PC-3 (cell line): Measurements from ENCODE around the gene C1orf116. TPM values are rescaled to one million over a fixed set of nuclear protein-coding genes. Genes with fewer than 3 reads are reported as not detected.

Experiments used
- ATAC-seq: fragments of 200-7000 bp; cut with Tn5 transposase; 2 replicates; pipeline ENCODE4 v1.9.1; 2020; ENCODE audit warnings: mild to moderate bottlenecking, moderate library complexity
- BruUV-seq: library from RNA; stranded (reverse); fragments of 400-500 nt; replicated peaks from 2 replicates; lab custom pipeline; 2021; lab: Mats Ljungman, UMichigan
- CTCF ChIA-PET: fragments of 300-600 bp; sonication (Branson Sonifier 250); formaldehyde crosslinking; loops from one replicate; lab custom pipeline; 2022; ENCODE audit warnings: antibody characterized with exemption; lab: Charles Lee
- POLR2A ChIA-PET: fragments of 300-600 bp; sonication (Branson Sonifier 250); formaldehyde crosslinking; loops from one replicate; lab custom pipeline; 2022; ENCODE audit warnings: antibody characterized with exemption; ENCODE audit not compliant: unreplicated experiment; lab: Charles Lee
- DNase-seq: peaks from one replicate; pipeline ENCODE4 v3.0.0-alpha.2; 2015
- H2AFZ ChIP-seq: fragments of 300-600 bp; sonication (generic); 2 replicates; pipeline ENCODE4 v1.6.0; 2016; ENCODE audit warnings: antibody characterized with exemption, low read length
- H3F3A ChIP-seq: fragments of 300-600 bp; sonication (generic); one replicate; pipeline ENCODE4 v1.6.0; 2017; ENCODE audit warnings: antibody characterized with exemption, low read length, control low read depth, mild to moderate bottlenecking; ENCODE audit not compliant: unreplicated experiment
- H3K27ac ChIP-seq: fragments of 300-600 bp; sonication (generic); 2 replicates; pipeline ENCODE4 v1.5.1; 2016; ENCODE audit warnings: mild to moderate bottlenecking, low read length
- H3K27me3 ChIP-seq: fragments of 300-600 bp; sonication (generic); 2 replicates; pipeline ENCODE4 v1.6.1; 2016; ENCODE audit warnings: low read length, mixed read lengths
- H3K36me3 ChIP-seq: fragments of 300-600 bp; sonication (generic); 2 replicates; pipeline ENCODE4 v1.6.1; 2016; ENCODE audit warnings: low read depth, mixed run types, low read length, mixed read lengths
- H3K4me1 ChIP-seq: fragments of 300-600 bp; sonication (generic); 2 replicates; pipeline ENCODE4 v1.5.1; 2016; ENCODE audit warnings: low read length; ENCODE audit not compliant: insufficient read depth
- H3K4me2 ChIP-seq: fragments of 300-600 bp; sonication (generic); 2 replicates; pipeline ENCODE4 v1.6.0; 2016; ENCODE audit warnings: low read length
- H3K4me3 ChIP-seq: fragments of 300-600 bp; sonication (generic); 2 replicates; pipeline ENCODE4 v1.5.1; 2016; ENCODE audit warnings: mild to moderate bottlenecking, low read length, mixed read lengths
- H3K79me2 ChIP-seq: fragments of 300-600 bp; sonication (generic); 2 replicates; pipeline ENCODE4 v1.6.1; 2017; ENCODE audit warnings: low read length, mixed read lengths
- H3K9ac ChIP-seq: fragments of 300-600 bp; sonication (generic); 2 replicates; pipeline ENCODE4 v1.6.0; 2016; ENCODE audit warnings: mild to moderate bottlenecking, low read length
- H3K9me2 ChIP-seq: fragments of 300-600 bp; sonication (generic); replicated peaks from 2 replicates; pipeline ENCODE4 v1.6.1; 2016; ENCODE audit warnings: mixed run types, low read length, mixed read lengths
- H3K9me3 ChIP-seq: fragments of 300-600 bp; sonication (generic); 2 replicates; pipeline ENCODE4 v1.6.1; 2016; ENCODE audit warnings: low read length, mixed read lengths
- H4K20me1 ChIP-seq: fragments of 300-600 bp; sonication (generic); 2 replicates; pipeline ENCODE4 v1.6.1; 2016; ENCODE audit warnings: low read length, mixed read lengths
- EZH2 ChIP-seq: fragments of 300-600 bp; sonication (generic); IDR thresholded peaks from one replicate; pipeline ENCODE4 v1.6.1; 2017; ENCODE audit warnings: antibody characterized with exemption, mild to moderate bottlenecking, low read length; ENCODE audit not compliant: unreplicated experiment
- EZH2phosphoT487 ChIP-seq: fragments of 300-600 bp; sonication (generic); IDR thresholded peaks from 2 replicates; pipeline ENCODE4 v1.6.1; 2018; ENCODE audit warnings: mild to moderate bottlenecking, antibody characterized with exemption, low read length, borderline replicate concordance
- intact Hi-C: fragments of 100-400 bp; cut with micrococcal nuclease; formaldehyde crosslinking; loops from 2 replicates; pipeline ENCODE4 v1.9.0; 2023
- total RNA-seq: library from RNA; depleted of rRNA; stranded (reverse); fragments of >200 nt; gene quantifications from 2 replicates; pipeline ENCODE4 v1.2.3, GENCODE V29; 2014
- TF ChIP-seq, protein P1 (sequence below): fragments of 300-600 bp; sonication (generic); conservative IDR thresholded peaks from 2 replicates; pipeline ENCODE4 v1.5.1; 2017; ENCODE audit warnings: antibody characterized with exemption, low read depth, mild to moderate bottlenecking, low read length

C1orf116 gene
- total RNA-seq, 1 experiment from 2014 or later = 34.9 TPM

DNA sequence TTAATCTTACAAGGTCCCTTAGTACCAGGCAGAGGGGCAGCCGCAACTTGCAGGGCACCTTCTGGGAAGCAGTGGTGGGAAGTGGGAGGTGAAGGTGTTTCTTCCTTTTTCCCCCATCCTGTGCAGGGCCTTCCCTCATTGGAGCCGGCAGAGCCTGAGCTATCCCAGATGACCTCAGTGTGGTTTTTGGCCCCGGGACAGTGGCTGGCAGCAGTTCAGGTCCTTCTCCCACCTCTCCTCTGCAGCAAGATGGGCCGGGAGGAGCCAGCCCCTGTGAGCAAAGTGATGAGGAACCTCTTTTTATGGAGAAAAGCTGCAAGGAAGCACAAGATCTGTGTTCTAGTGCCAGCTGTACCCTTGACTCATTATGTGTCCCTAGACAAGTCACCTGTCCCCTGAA, 27.3 kb upstream of the C1orf116 start:
- H3K9me2 ChIP-seq = no peaks in the 10 kb centered on the region
- CTCF ChIA-PET = no interaction called here

DNA sequence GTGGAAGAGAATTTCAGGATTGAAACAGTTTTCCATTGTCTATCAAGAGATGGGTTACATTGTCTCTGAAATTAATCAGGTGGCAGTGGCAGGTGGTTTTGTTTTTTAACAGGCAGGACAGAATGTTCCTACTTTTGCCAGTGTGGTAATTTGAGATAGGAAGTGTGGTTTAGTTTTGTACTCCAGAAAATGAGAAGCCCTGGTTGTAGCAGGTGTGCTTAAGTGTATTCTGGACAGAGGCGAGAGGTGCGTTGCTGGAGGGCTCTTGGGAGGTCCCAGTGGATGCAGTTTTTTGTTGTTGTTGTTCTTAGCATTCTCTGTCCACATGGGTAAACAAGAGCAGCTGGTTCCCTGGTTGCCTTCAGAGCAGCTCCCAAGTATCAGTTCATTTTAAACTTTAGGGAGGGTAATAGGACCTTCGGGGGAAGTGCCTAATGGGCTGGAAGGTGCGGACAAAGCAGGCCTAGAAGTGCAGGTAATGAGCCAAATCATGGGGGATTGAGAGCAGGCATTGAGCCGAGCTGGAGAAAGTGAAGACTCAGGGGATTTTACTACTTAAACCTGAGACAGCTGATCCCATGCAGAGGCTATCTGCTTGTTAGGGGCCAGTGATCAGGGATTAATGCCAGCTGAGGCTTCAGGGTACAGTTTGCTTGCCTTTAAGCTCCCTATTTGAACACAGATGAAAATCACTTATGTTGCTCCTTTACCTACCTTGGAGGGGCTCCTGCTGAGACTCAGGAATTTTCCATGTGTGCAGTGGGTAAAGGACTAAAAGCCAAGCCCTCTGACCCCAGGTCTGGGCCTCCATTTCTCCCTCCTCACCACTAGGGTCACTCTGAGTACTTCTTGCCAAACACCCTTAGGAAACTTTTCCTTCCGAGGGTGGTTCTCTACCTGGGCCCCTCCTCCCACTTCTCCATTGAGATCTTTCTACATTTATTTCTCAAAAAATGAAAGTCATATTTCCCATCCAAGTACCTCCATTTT, 26.6 kb upstream of the C1orf116 start:
- no peak; the same call in 1 of the 2 replicates for ATAC-seq
- BruUV-seq = no TSS peak

More for the DNA sequence above, 27.3 kb upstream of the C1orf116 start:
- no peaks in the 10 kb centered on the region for H3K9me3 ChIP-seq
- H3K27me3 ChIP-seq = no peaks in the 10 kb centered on the region
- TF ChIP-seq, protein P1, sequence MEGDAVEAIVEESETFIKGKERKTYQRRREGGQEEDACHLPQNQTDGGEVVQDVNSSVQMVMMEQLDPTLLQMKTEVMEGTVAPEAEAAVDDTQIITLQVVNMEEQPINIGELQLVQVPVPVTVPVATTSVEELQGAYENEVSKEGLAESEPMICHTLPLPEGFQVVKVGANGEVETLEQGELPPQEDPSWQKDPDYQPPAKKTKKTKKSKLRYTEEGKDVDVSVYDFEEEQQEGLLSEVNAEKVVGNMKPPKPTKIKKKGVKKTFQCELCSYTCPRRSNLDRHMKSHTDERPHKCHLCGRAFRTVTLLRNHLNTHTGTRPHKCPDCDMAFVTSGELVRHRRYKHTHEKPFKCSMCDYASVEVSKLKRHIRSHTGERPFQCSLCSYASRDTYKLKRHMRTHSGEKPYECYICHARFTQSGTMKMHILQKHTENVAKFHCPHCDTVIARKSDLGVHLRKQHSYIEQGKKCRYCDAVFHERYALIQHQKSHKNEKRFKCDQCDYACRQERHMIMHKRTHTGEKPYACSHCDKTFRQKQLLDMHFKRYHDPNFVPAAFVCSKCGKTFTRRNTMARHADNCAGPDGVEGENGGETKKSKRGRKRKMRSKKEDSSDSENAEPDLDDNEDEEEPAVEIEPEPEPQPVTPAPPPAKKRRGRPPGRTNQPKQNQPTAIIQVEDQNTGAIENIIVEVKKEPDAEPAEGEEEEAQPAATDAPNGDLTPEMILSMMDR = no peak
- no peak for TF ChIP-seq EZH2
- no peak for TF ChIP-seq EZH2phosphoT487
- no peak overlapping the region for H3K4me2 ChIP-seq
- no peak for DNase-seq
- H3K4me1 ChIP-seq = peaks cover 12% of the 10 kb centered on the region
- no peak overlapping the region for H3K27ac ChIP-seq
- no peak for ATAC-seq
- POLR2A ChIA-PET = no interaction called here
- H3K4me3 ChIP-seq = no peak overlapping the region
- H3K36me3 ChIP-seq = peaks cover 47% of the 10 kb centered on the region
- no peak overlapping the region for H2AFZ ChIP-seq
- H3K79me2 ChIP-seq = peaks cover 13% of the 10 kb centered on the region
- BruUV-seq = no TSS peak
- no peak overlapping the region for H3K9ac ChIP-seq
- H4K20me1 ChIP-seq = no peaks in the 10 kb centered on the region
- no peaks in the 10 kb centered on the region for H3F3A ChIP-seq
- intact Hi-C loops = loop anchor here (10.0 kb wide), 2 partner anchors 375 to 425 kb away; partner anchors contain the start of genes DYRK3 and MAPKAPK2

More for the DNA sequence above, 26.6 kb upstream of the C1orf116 start:
- DNase-seq = no peak
- Histone ChIP-seq H3K9me3 (no peaks in the 10 kb centered on the region), H3K4me1 (peaks cover 19% of the 10 kb centered on the region), H2AFZ (no peak overlapping the region), H3K4me3 (no peak overlapping the region), H3K9ac (no peak overlapping the region), H3F3A (no peaks in the 10 kb centered on the region), H4K20me1 (no peaks in the 10 kb centered on the region), H3K27ac (no peak overlapping the region), H3K4me2 (no peak overlapping the region), H3K36me3 (peaks cover 41% of the 10 kb centered on the region), H3K9me2 (no peaks in the 10 kb centered on the region), H3K79me2 (peaks cover 20% of the 10 kb centered on the region), H3K27me3 (no peaks in the 10 kb centered on the region)
- ChIA-PET POLR2A (interaction anchor here (0.6 kb wide), 1 partner anchor 27 kb away, joined by 3 read pairs; no protein-coding TSS in a partner anchor), CTCF (interaction anchor here (1.1 kb wide), 1 partner anchor 12 kb away, joined by 5 read pairs; no protein-coding TSS in a partner anchor)
- no peak for TF ChIP-seq EZH2phosphoT487
- TF ChIP-seq EZH2 = no peak
- TF ChIP-seq, protein P1 = peak; percentile 35; the same call in 1 of the 2 replicates
- intact Hi-C loops = loop anchor here (10.0 kb wide), 2 partner anchors 374 to 424 kb away; partner anchors contain the start of genes DYRK3 and MAPKAPK2
